ENCODE results near the gene MAP1LC3B.

- TF ChIP-seq CTCF (IDR thresholded peaks at IDR 0.05): no peak
- TF ChIP-seq POLR2A (IDR thresholded peaks at IDR 0.05): no peak
Observed at GRCh38 chr16:87426423-87427215, 34.5 kb downstream of the MAP1LC3B start.

Data from uterus (tissue), 2 donors.